Stimulated activated CD4-positive, alpha-beta T cell treated with anti-CD3 and anti-CD28 coated beads, Interleukin-2, amount 100 ng/mL, for 4 hours (primary cell): ENCODE data around the gene TCL1A.
"Not testable (repeated sequence)": the region's sequence is repeated elsewhere in the genome, so short reads cannot be mapped to it uniquely, and the experiment has no call there.

Source experiments
- DNase-seq: peaks from one replicate; pipeline ENCODE4 v3.0.0-alpha.2; 2020; ENCODE audit warnings: low read depth

TCL1A gene

GRCh38 chr14:95713596-95714371 is at the start of gene TCL1A:
Gene TCL1A, minus strand, starts transcription at chr14:95714125. Its CDS starts 59 bp downstream, at chr14:95714066.
- no peak for DNase-seq

- DNase-seq: not testable (repeated sequence)
Measured at GRCh38 chr14:95763032-95763431, 49.1 kb upstream of the TCL1A start.

GRCh38 chr14:95761436-95761835 is 47.5 kb upstream of the TCL1A start:
- no peak for DNase-seq

GRCh38 chr14:95760596-95760995 is 46.7 kb upstream of the TCL1A start:
- no peak for DNase-seq

GRCh38 chr14:95759941-95760340 is 46.0 kb upstream of the TCL1A start:
- DNase-seq: no peak

- DNase-seq: no peak
Measured at GRCh38 chr14:95758331-95758730, 44.4 kb upstream of the TCL1A start.

- no peak for DNase-seq
Measured at GRCh38 chr14:95756751-95757150, 42.8 kb upstream of the TCL1A start.

GRCh38 chr14:95756127-95756526 is 42.2 kb upstream of the TCL1A start:
- DNase-seq: no peak

- DNase-seq: no peak
Measured at GRCh38 chr14:95741781-95742180, 27.9 kb upstream of the TCL1A start.

GRCh38 chr14:95741038-95741490 is 27.1 kb upstream of the TCL1A start:
- DNase-seq: no peak

- no peak for DNase-seq
Measured at GRCh38 chr14:95739356-95739755, 25.4 kb upstream of the TCL1A start.

GRCh38 chr14:95733212-95733611 is 19.3 kb upstream of the TCL1A start:
- no peak for DNase-seq

- no peak for DNase-seq
Measured at GRCh38 chr14:95730126-95730525, 16.2 kb upstream of the TCL1A start.

- DNase-seq: not testable (repeated sequence)
Measured at GRCh38 chr14:95729402-95730028, 15.6 kb upstream of the TCL1A start.

GRCh38 chr14:95727056-95727700 is 13.3 kb upstream of the TCL1A start:
- no peak for DNase-seq

- no peak for DNase-seq
Measured at GRCh38 chr14:95725685-95726336, 11.9 kb upstream of the TCL1A start.

GRCh38 chr14:95722525-95723190 is 8.7 kb upstream of the TCL1A start:
- DNase-seq: no peak

GRCh38 chr14:95712398-95712797 is 1.5 kb downstream of the TCL1A start:
- no peak for DNase-seq

GRCh38 chr14:95711476-95712176 is 2.3 kb downstream of the TCL1A start:
- DNase-seq: no peak

- DNase-seq: no peak
Measured at GRCh38 chr14:95710106-95710505, 3.8 kb downstream of the TCL1A start.

GRCh38 chr14:95707327-95707726 is 6.6 kb downstream of the TCL1A start:
- no peak for DNase-seq
